ENCODE data around the gene AKNA. TPM values are rescaled to one million over a fixed set of nuclear protein-coding genes. Genes with fewer than 3 reads are reported as not detected.

Gene AKNA
- total RNA-seq, 1 donor from 2014 or later = 16.0 TPM

DNA sequence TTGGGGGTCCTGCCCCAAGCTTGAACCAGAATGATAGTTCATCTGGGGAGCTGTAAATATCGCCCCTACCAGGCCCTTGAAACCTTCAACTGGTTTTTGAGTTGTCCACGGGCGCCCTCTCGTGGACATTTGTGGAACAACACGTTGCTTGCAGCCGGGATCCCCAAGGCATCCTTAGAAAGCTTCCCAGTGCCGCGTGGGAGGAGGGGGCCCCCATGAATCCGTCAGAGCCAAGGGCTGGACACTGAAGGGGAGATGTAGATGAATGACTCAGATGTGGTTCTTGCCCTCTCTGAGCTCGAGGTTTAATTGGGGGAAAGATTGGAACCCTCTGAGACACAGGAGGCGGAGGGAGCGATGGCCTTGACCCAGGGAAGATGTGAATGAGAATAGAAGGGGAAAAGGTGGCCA lies 96.7 kb downstream of the AKNA start:
- DNase-seq (ENCODE audit: low read depth) = peak; percentile 31
- Mint-ChIP-seq H3K4me1 (ENCODE audit: low read depth, unreplicated experiment) (peaks cover 18% of the 10 kb centered on the region), H3K4me3 (ENCODE audit: unreplicated experiment) (no peak overlapping the region), H3K36me3 (ENCODE audit: low read depth, unreplicated experiment) (peaks cover 31% of the 10 kb centered on the region), H3K9me3 (ENCODE audit: unreplicated experiment) (peaks cover 7% of the 10 kb centered on the region), H3K27me3 (ENCODE audit: low read depth, unreplicated experiment) (no peaks in the 10 kb centered on the region), H3K27ac (ENCODE audit: unreplicated experiment) (peak overlapping the region; percentile 89)
- H3K27me3 ChIP-seq (ENCODE audit: insufficient read depth, low read length) = no peaks in the 10 kb centered on the region
- no peak overlapping the region for H3K9ac ChIP-seq (ENCODE audit: low read length)
- H3K4me2 ChIP-seq (ENCODE audit: low read length) = no peak overlapping the region
- H3K9me3 ChIP-seq (ENCODE audit: insufficient read depth, low read depth, low read length) = no peaks in the 10 kb centered on the region
- H3K79me2 ChIP-seq (ENCODE audit: insufficient read depth, low read length) = no peaks in the 10 kb centered on the region
- H3K36me3 ChIP-seq (ENCODE audit: insufficient read depth, low read length) = peaks cover 16% of the 10 kb centered on the region
- no peak overlapping the region for H3K4me3 ChIP-seq (ENCODE audit: insufficient read depth, low read depth, low read length)
- H3K27ac ChIP-seq (ENCODE audit: low read depth, low read length) = no peak overlapping the region
- H2AFZ ChIP-seq (ENCODE audit: low read depth, low read length) = no peak overlapping the region
- FAIRE-seq = no peak
- H4K20me1 ChIP-seq (ENCODE audit: insufficient read depth, low read length) = no peaks in the 10 kb centered on the region
- H3K4me1 ChIP-seq (ENCODE audit: insufficient read depth, low read length) = peaks cover 17% of the 10 kb centered on the region
- TF ChIP-seq, protein P1, sequence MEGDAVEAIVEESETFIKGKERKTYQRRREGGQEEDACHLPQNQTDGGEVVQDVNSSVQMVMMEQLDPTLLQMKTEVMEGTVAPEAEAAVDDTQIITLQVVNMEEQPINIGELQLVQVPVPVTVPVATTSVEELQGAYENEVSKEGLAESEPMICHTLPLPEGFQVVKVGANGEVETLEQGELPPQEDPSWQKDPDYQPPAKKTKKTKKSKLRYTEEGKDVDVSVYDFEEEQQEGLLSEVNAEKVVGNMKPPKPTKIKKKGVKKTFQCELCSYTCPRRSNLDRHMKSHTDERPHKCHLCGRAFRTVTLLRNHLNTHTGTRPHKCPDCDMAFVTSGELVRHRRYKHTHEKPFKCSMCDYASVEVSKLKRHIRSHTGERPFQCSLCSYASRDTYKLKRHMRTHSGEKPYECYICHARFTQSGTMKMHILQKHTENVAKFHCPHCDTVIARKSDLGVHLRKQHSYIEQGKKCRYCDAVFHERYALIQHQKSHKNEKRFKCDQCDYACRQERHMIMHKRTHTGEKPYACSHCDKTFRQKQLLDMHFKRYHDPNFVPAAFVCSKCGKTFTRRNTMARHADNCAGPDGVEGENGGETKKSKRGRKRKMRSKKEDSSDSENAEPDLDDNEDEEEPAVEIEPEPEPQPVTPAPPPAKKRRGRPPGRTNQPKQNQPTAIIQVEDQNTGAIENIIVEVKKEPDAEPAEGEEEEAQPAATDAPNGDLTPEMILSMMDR (IDR thresholded peaks at IDR 0.05; ENCODE audit: insufficient read depth, low read depth, low read length) = peak; percentile 73
- TF ChIP-seq EZH2 (IDR thresholded peaks at IDR 0.05; ENCODE audit: insufficient read depth, low read length) = no peak

DNA sequence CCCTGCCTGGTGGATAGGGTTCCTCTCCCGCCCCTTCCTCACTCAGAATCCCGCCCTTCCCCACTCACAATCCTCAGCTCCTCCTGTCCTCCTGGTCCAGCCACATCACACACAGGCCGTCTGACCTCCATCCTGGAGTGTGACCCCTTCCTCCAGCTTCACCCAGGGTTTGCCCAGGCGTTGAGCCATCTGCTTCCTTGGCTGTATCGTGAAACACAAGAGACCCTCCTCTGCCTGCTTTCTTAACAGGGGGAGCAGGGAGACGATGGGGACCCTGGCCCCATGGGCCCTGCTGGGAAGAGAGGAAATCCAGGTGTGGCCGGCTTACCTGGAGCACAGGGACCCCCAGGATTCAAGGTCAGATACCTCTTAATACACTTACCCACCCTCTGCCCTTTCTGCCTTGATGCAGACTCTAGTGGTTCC lies 97.2 kb downstream of the AKNA start:
- peaks cover 7% of the 10 kb centered on the region for H3K9me3 Mint-ChIP-seq (ENCODE audit: unreplicated experiment)
- Histone ChIP-seq H2AFZ (ENCODE audit: low read depth, low read length) (no peak overlapping the region), H3K36me3 (ENCODE audit: insufficient read depth, low read length) (peaks cover 12% of the 10 kb centered on the region), H4K20me1 (ENCODE audit: insufficient read depth, low read length) (no peaks in the 10 kb centered on the region), H3K27ac (ENCODE audit: low read depth, low read length) (no peak overlapping the region), H3K4me1 (ENCODE audit: insufficient read depth, low read length) (peaks cover 22% of the 10 kb centered on the region), H3K79me2 (ENCODE audit: insufficient read depth, low read length) (no peaks in the 10 kb centered on the region), H3K9me3 (ENCODE audit: insufficient read depth, low read depth, low read length) (no peaks in the 10 kb centered on the region), H3K9ac (ENCODE audit: low read length) (no peak overlapping the region), H3K27me3 (ENCODE audit: insufficient read depth, low read length) (no peaks in the 10 kb centered on the region), H3K4me3 (ENCODE audit: insufficient read depth, low read depth, low read length) (no peak overlapping the region), H3K4me2 (ENCODE audit: low read length) (no peak overlapping the region)
- H3K27ac Mint-ChIP-seq (ENCODE audit: unreplicated experiment) = peak overlapping the region; percentile 89
- FAIRE-seq (no peak), DNase-seq (ENCODE audit: low read depth) (no peak)
- TF ChIP-seq EZH2 (IDR thresholded peaks at IDR 0.05; ENCODE audit: insufficient read depth, low read length) = no peak
- TF ChIP-seq, protein P1 (IDR thresholded peaks at IDR 0.05; ENCODE audit: insufficient read depth, low read depth, low read length) = no peak
- no peak overlapping the region for H3K4me3 Mint-ChIP-seq (ENCODE audit: unreplicated experiment)
- H3K27me3 Mint-ChIP-seq (ENCODE audit: low read depth, unreplicated experiment) = no peaks in the 10 kb centered on the region
- peaks cover 27% of the 10 kb centered on the region for H3K36me3 Mint-ChIP-seq (ENCODE audit: low read depth, unreplicated experiment)
- H3K4me1 Mint-ChIP-seq (ENCODE audit: low read depth, unreplicated experiment) = peaks cover 22% of the 10 kb centered on the region

DNA sequence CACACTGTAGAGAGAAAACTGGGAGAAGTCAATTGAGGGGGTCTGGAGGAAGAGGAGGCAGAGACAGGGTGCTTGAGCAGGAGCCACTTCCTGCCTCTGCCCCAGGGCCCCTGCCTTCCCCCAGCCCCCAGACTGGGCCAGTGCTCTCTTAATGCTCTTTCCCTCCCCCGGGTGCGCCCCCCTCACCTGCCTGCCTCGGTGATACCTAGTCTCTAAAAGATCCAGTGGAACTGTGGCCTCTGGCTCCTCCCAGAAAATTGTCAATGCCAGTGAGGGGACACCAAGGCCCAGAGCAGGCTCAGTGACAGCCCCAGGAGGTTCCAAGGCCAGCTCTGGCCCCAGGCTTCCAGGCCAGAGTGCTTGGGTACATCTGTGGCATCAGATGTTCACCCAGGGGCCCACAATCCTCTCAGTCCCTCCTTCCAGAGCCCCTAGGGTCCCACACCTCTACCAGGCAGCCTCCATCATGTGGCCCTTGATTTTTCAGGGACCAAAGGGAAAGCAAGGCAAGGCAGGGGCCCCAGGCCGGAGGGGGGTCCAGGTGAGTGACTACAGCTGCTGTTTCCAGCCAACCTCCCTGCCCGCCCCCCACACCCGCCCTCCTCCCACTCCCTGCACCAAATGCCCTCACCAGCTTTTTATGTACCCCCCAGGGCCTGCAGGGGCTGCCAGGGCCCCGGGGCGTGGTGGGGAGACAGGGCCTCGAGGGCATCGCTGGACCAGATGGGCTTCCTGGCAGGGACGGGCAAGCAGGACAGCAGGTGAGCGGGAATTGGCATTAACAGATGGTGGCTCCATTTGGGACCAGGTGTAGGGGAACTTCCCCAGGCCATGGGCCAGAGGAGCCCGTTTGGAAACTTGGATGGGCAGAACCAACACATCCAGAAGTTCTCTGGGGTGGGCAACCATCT lies 98.0 kb downstream of the AKNA start:
- Histone ChIP-seq H4K20me1 (ENCODE audit: insufficient read depth, low read length) (no peaks in the 10 kb centered on the region), H3K4me1 (ENCODE audit: insufficient read depth, low read length) (peaks cover 30% of the 10 kb centered on the region), H3K4me2 (ENCODE audit: low read length) (no peak overlapping the region), H3K36me3 (ENCODE audit: insufficient read depth, low read length) (peaks cover 6% of the 10 kb centered on the region), H3K79me2 (ENCODE audit: insufficient read depth, low read length) (no peaks in the 10 kb centered on the region), H3K4me3 (ENCODE audit: insufficient read depth, low read depth, low read length) (no peak overlapping the region), H2AFZ (ENCODE audit: low read depth, low read length) (no peak overlapping the region), H3K27ac (ENCODE audit: low read depth, low read length) (no peak overlapping the region), H3K9ac (ENCODE audit: low read length) (no peak overlapping the region), H3K9me3 (ENCODE audit: insufficient read depth, low read depth, low read length) (no peaks in the 10 kb centered on the region), H3K27me3 (ENCODE audit: insufficient read depth, low read length) (no peaks in the 10 kb centered on the region)
- H3K27ac Mint-ChIP-seq (ENCODE audit: unreplicated experiment) = no peak overlapping the region
- H3K4me3 Mint-ChIP-seq (ENCODE audit: unreplicated experiment) = no peak overlapping the region
- H3K9me3 Mint-ChIP-seq (ENCODE audit: unreplicated experiment) = peaks cover 4% of the 10 kb centered on the region
- FAIRE-seq = no peak
- no peaks in the 10 kb centered on the region for H3K27me3 Mint-ChIP-seq (ENCODE audit: low read depth, unreplicated experiment)
- no peak for DNase-seq (ENCODE audit: low read depth)
- H3K36me3 Mint-ChIP-seq (ENCODE audit: low read depth, unreplicated experiment) = peaks cover 22% of the 10 kb centered on the region
- H3K4me1 Mint-ChIP-seq (ENCODE audit: low read depth, unreplicated experiment) = peaks cover 28% of the 10 kb centered on the region
- no peak for TF ChIP-seq EZH2 (IDR thresholded peaks at IDR 0.05; ENCODE audit: insufficient read depth, low read length)
- TF ChIP-seq, protein P1 (IDR thresholded peaks at IDR 0.05; ENCODE audit: insufficient read depth, low read depth, low read length) = no peak
